K562 (cell line): ENCODE measurements around the gene BCAS4. TPM values are rescaled to one million over a fixed set of nuclear protein-coding genes. Genes with fewer than 3 reads are reported as not detected.
"Not testable (repeated sequence)": the region's sequence is repeated elsewhere in the genome, so short reads cannot be mapped to it uniquely, and the experiment has no call there.

ENCODE experiments used
- ATAC-seq: fragments of 200-7000 bp; cut with Tn5 transposase; 3 replicates; pipeline ENCODE4 v1.9.1; 2020; ENCODE audit warnings: moderate library complexity
- BruUV-seq: library from RNA; stranded (reverse); fragments of 400-500 nt; replicated peaks from 2 replicates; lab custom pipeline; 2021; lab: Mats Ljungman, UMichigan
- CTCF ChIA-PET: fragments of 300-600 bp; formaldehyde crosslinking; extraction: SDS; loops from one replicate; lab custom pipeline; 2021; ENCODE audit warnings: low intra/inter-chr PET ratio; lab: Yijun Ruan, JAX
- POLR2A ChIA-PET: fragments of 300-600, 350-650 bp; sonication (Branson Sonifier 250); formaldehyde crosslinking; extraction: SDS; loops from one replicate; lab custom pipeline; 2021; ENCODE audit warnings: antibody characterized with exemption, inconsistent platforms; lab: Yijun Ruan, JAX
- DNase-seq, 4 experiments: peaks; one replicate each; pipeline versions ENCODE4 v3.0.0 to v3.0.0-alpha.2; 2011 to 2018; ENCODE audit warnings: low spot score in 3 of 4, mixed read lengths in 3 of 4; ENCODE audit errors: extremely low read depth in 1 of 4
- FAIRE-seq: peaks from 2 replicates; lab custom pipeline; 2011; peaks lifted over from hg19 to GRCh38; lab: Jason Lieb, UNC
- H2AFZ ChIP-seq: 2 replicates; pipeline ENCODE4 v1.6.0; 2011; ENCODE audit warnings: low read depth, low read length, control low read depth, inconsistent platforms
- H3K27ac ChIP-seq: fragments of 200-600 bp; 3 replicates; pipeline ENCODE4 v1.8.0; 2011; ENCODE audit warnings: low read depth, mild to moderate bottlenecking, control low read depth, inconsistent platforms, low read length, moderate library complexity, mixed read lengths; ENCODE audit errors: extremely low read depth
- H3K27me3 ChIP-seq, 2 experiments: fragments of 300-600 bp in 1 of 2; 2 replicates in 1 of 2; 3 replicates in 1 of 2; pipeline versions ENCODE4 v1.6.0 to v1.8.0; 2011; ENCODE audit warnings: inconsistent platforms in 2 of 2, low read length in 2 of 2, mild to moderate bottlenecking in 1 of 2, mixed read lengths in 1 of 2, moderate library complexity in 1 of 2; ENCODE audit not compliant: control insufficient read depth in 2 of 2, insufficient read depth in 2 of 2
- H3K36me3 ChIP-seq: fragments of 300-600 bp; 3 replicates; pipeline ENCODE4 v1.8.0; 2011; ENCODE audit warnings: mild to moderate bottlenecking, low read length, inconsistent platforms; ENCODE audit not compliant: control insufficient read depth, insufficient read depth
- H3K4me1 ChIP-seq, 2 experiments: fragments of 200-600 bp in 1 of 2; replicated peaks in 1 of 2; 2 replicates in 1 of 2; 3 replicates in 1 of 2; pipeline versions ENCODE4 v1.5.1 to v1.8.0; 2011; ENCODE audit warnings: inconsistent platforms in 2 of 2, low read length in 2 of 2, mild to moderate bottlenecking in 1 of 2, mixed read lengths in 1 of 2, moderate library complexity in 1 of 2; ENCODE audit not compliant: control insufficient read depth in 2 of 2, insufficient read depth in 2 of 2
- H3K4me2 ChIP-seq: 2 replicates; pipeline ENCODE4 v1.6.1; 2011; ENCODE audit warnings: low read length, control low read depth, inconsistent platforms, mixed read lengths; ENCODE audit not compliant: insufficient read depth
- H3K4me3 ChIP-seq: fragments of 200-600 bp; sonication (generic), shearing (Covaris generic); 2 replicates; pipeline ENCODE4 v1.5.1; 2016; ENCODE audit warnings: control low read depth, inconsistent platforms
- H3K79me2 ChIP-seq: fragments of 200-600 bp; 3 replicates; pipeline ENCODE4 v1.8.0; 2011; ENCODE audit warnings: low read length, inconsistent platforms; ENCODE audit not compliant: control insufficient read depth, insufficient read depth
- H3K9ac ChIP-seq, 2 experiments: 2 replicates each; pipeline versions ENCODE4 v1.6.0 to v1.6.1; 2011; ENCODE audit warnings: low read depth in 2 of 2, low read length in 2 of 2, control low read depth in 1 of 2, inconsistent platforms in 1 of 2, mild to moderate bottlenecking in 1 of 2, mixed read lengths in 1 of 2; ENCODE audit not compliant: insufficient read depth in 1 of 2
- H3K9me1 ChIP-seq: one replicate; pipeline ENCODE4 v1.6.0; 2011; ENCODE audit warnings: inconsistent platforms, mild to moderate bottlenecking, low read length, moderate library complexity; ENCODE audit not compliant: control insufficient read depth, insufficient read depth
- H3K9me3 ChIP-seq: replicated peaks from 2 replicates; pipeline ENCODE4 v1.5.1; 2011; ENCODE audit warnings: low read depth, low read length, inconsistent platforms; ENCODE audit not compliant: control insufficient read depth, insufficient read depth
- H4K20me1 ChIP-seq: replicated peaks from 2 replicates; pipeline ENCODE4 v1.6.1; 2011; ENCODE audit warnings: low read length, inconsistent platforms, mixed read lengths; ENCODE audit not compliant: control insufficient read depth, insufficient read depth
- ADNP ChIP-seq: fragments of 200-800 bp; sonication (Bioruptor generic); IDR thresholded peaks from 2 replicates; pipeline ENCODE4 v1.6.1; 2016; ENCODE audit warnings: missing genetic modification characterization, missing compliant biosample characterization
- ATF3 ChIP-seq, 2 experiments: fragments of 450-650 bp in 1 of 2; sonication (generic) in 1 of 2; formaldehyde crosslinking in 1 of 2; IDR thresholded peaks in 1 of 2; conservative IDR thresholded peaks in 1 of 2; 2 replicates each; pipeline versions ENCODE4 v1.6.1 to v1.8.1; 2016 to 2023; ENCODE audit warnings: mild to moderate bottlenecking in 2 of 2, moderate library complexity in 2 of 2, inconsistent platforms in 1 of 2, missing genetic modification reagents in 1 of 2
- BCOR ChIP-seq: fragments of 450-650 bp; IDR thresholded peaks from 2 replicates; pipeline ENCODE4 v1.6.1; 2016
- CBFA2T2 ChIP-seq: fragments of 450-650 bp; conservative IDR thresholded peaks from 2 replicates; pipeline ENCODE4 v1.6.1; 2017; ENCODE audit warnings: mild to moderate bottlenecking
- CBFA2T3 ChIP-seq: fragments of 450-650 bp; IDR thresholded peaks from 2 replicates; pipeline ENCODE4 v1.6.1; 2017
- CEBPB ChIP-seq: fragments of 450-650 bp; IDR thresholded peaks from 2 replicates; pipeline ENCODE4 v1.6.1; 2016; ENCODE audit warnings: missing genetic modification characterization, missing compliant biosample characterization
- KDM1A ChIP-seq, 2 experiments: fragments of 450-650 bp; IDR thresholded peaks; 2 replicates each; pipeline ENCODE4 v1.6.1; 2016; ENCODE audit warnings: mild to moderate bottlenecking in 2 of 2
- NCOR1 ChIP-seq: fragments of 450-650 bp; IDR thresholded peaks from 2 replicates; pipeline ENCODE4 v1.6.1; 2016; ENCODE audit warnings: mild to moderate bottlenecking, moderate library complexity
- TAL1 ChIP-seq: fragments of 450-650 bp; IDR thresholded peaks from 2 replicates; pipeline ENCODE4 v1.6.1; 2016; ENCODE audit warnings: mild to moderate bottlenecking
- ZBTB11 ChIP-seq, 3 experiments: fragments of 200-800 bp in 1 of 3; fragments of 250-450 bp in 1 of 3; fragments of 450-650 bp in 1 of 3; sonication (Bioruptor Pico) in 1 of 3; sonication (Bioruptor generic) in 1 of 3; formaldehyde crosslinking in 1 of 3; IDR thresholded peaks; 2 replicates each; pipeline versions ENCODE4 v1.6.1 to v1.8.0; 2016 to 2022; ENCODE audit warnings: mild to moderate bottlenecking in 2 of 3, missing genetic modification characterization in 2 of 3, missing compliant biosample characterization in 1 of 3, moderate library complexity in 1 of 3
- WGBS: fragments of 100-300 bp; shearing (Covaris generic); methylation state at CpG from one replicate; pipeline ENCODE4 v1.1.6; 2016; ENCODE audit warnings: low coverage, mixed read lengths; ENCODE audit not compliant: insufficient coverage; ENCODE audit errors: missing lambda C conversion rate; 5-methylcytosine and 5-hydroxymethylcytosine counted together
- in situ Hi-C: fragments of 300-500 bp; cut with MboI; formaldehyde crosslinking; loops from 4 replicates; pipeline ENCODE4 v1.15.0; 2018; ENCODE audit warnings: inconsistent platforms, mixed read lengths
- intact Hi-C: fragments of 100-400 bp; cut with micrococcal nuclease; formaldehyde crosslinking; loops from 2 replicates; pipeline ENCODE4 v1.14.2; 2022
- polyA plus RNA-seq, 8 experiments: library from polyadenylated mRNA; depleted of rRNA in 4 of 8; stranded (reverse) in 5 of 8; unstranded in 3 of 8; fragments of >200 nt; fragmentation: Nextera tagmentation in 2 of 8; fragmentation: Illumina TruSeq in 1 of 8; extraction: Ambion mirVana in 2 of 8; extraction: Trizol in 1 of 8; gene quantifications; 2 replicates each; pipeline versions ENCODE4 v1.2.1 to v1.2.3, GENCODE V29; 2011 to 2014; ENCODE audit warnings: inconsistent platforms in 1 of 8, missing spikeins in 1 of 8
- total RNA-seq, 7 experiments: library from RNA; depleted of rRNA in 6 of 7; stranded (reverse); fragments of >200 nt in 6 of 7; fragmentation: Illumina TruSeq in 2 of 7; extraction: Trizol in 2 of 7; gene quantifications; 2 replicates each; pipeline versions ENCODE4 v1.2.1 to v1.2.3, GENCODE V29; 2011 to 2021; ENCODE audit warnings: low replicate concordance in 1 of 7

BCAS4 gene
- total and polyA plus RNA-seq, 9 of the 15 experiments (the other 6 are each of a cell fraction or from before 2014, with no cell fraction given) = 0.15 to 2.3 (median 0.47) TPM

- POLR2A ChIA-PET = interaction anchor here (0.6 kb wide), 1 partner anchor 21 kb away, joined by 3 read pairs; no protein-coding TSS in a partner anchor
- WGBS = 17% methylated on average over 10 of the region's 10 CpGs
- FAIRE-seq; H3K9me3 ChIP-seq; H3K27me3 ChIP-seq; BruUV-seq; H3K79me2 ChIP-seq; H3K9me1 ChIP-seq; CTCF ChIA-PET; H3K4me3 ChIP-seq; H4K20me1 ChIP-seq; H3K9ac ChIP-seq; in situ Hi-C loops; H3K4me2 ChIP-seq; H3K27ac ChIP-seq; H2AFZ ChIP-seq; intact Hi-C loops; ATAC-seq; H3K36me3 ChIP-seq; TF ChIP-seq ATF3 (CRISPR knock-in tag; conservative IDR thresholded peaks at IDR 0.05): not testable (repeated sequence)
- peak in 1 of 3 experiments; percentile 88; a peak in 2 of 6 replicates for TF ChIP-seq ZBTB11 (CRISPR knock-in tag; IDR thresholded peaks at IDR 0.05)
- peak; percentile 57; the same call in 1 of the 2 replicates for TF ChIP-seq BCOR
- peak; percentile 76 for TF ChIP-seq CBFA2T2
- TF ChIP-seq NCOR1 = peak; percentile 23; the same call in 1 of the 2 replicates
- peak; percentile 65; the same call in 1 of the 2 replicates for TF ChIP-seq ADNP (tag)
- TF ChIP-seq KDM1A (IDR thresholded peaks at IDR 0.05) = peak; percentile 77 to 83
- peak; percentile 84 for TF ChIP-seq CBFA2T3
- TF ChIP-seq CEBPB = 0 out of 2 replicates have a peak, but pooled peaks have one; percentile 22
- TF ChIP-seq TAL1 = peak; percentile 17; the same call in 1 of the 2 replicates
- TF ChIP-seq ATF3 (IDR thresholded peaks at IDR 0.05) = peak; percentile 26; the same call in 1 of the 2 replicates
- H3K4me1 ChIP-seq = peaks cover 30 to 40% of the 10 kb centered on the region in 2 experiments
- DNase-seq = peak in 1 of 4 experiments; percentile 32
These were observed 29.6 kb upstream of the BCAS4 start for GRCh38 chr20:50765251-50765650.
